SHP77 treated with DMSO at 0.1 percent for 48 hours (cell line): ENCODE results near the gene CENPP.
A peak's percentile ranks its signal among the peaks of the same experiment; 100 is the strongest.

Experiments used
- DNase-seq: peaks from one replicate; lab custom pipeline; 2025; lab: John Stamatoyannopoulos, UW

CENPP gene

GRCh38 chr9:92598382-92598781 is 272.6 kb downstream of the CENPP start:
- DNase-seq = no peak

GRCh38 chr9:92599938-92600461 is 274.2 kb downstream of the CENPP start:
- DNase-seq = no peak

- DNase-seq = no peak
Measured at GRCh38 chr9:92600462-92601261, 274.9 kb downstream of the CENPP start.

- DNase-seq = no peak
Measured at GRCh38 chr9:92601451-92601850, 275.7 kb downstream of the CENPP start.

GRCh38 chr9:92602413-92602812 is 276.7 kb downstream of the CENPP start:
- no peak for DNase-seq

GRCh38 chr9:92603100-92603499 is 277.3 kb downstream of the CENPP start:
- no peak for DNase-seq

- no peak for DNase-seq
Measured at GRCh38 chr9:92603990-92604389, 278.2 kb downstream of the CENPP start.

GRCh38 chr9:92605224-92605623 is 279.5 kb downstream of the CENPP start:
- no peak for DNase-seq

- DNase-seq = no peak
Measured at GRCh38 chr9:92607088-92607487, 281.3 kb downstream of the CENPP start.

- DNase-seq = peak; percentile 83
Measured at GRCh38 chr9:92607773-92608172, 282.0 kb downstream of the CENPP start.

- no peak for DNase-seq
Measured at GRCh38 chr9:92608241-92608908, 282.6 kb downstream of the CENPP start.

- DNase-seq = peak; percentile 57
Measured at GRCh38 chr9:92608909-92609445, 283.2 kb downstream of the CENPP start.

- DNase-seq = no peak
Measured at GRCh38 chr9:92610470-92611420, 285.0 kb downstream of the CENPP start.

GRCh38 chr9:92611621-92612285 is 286.0 kb downstream of the CENPP start:
- no peak for DNase-seq

GRCh38 chr9:92612292-92612691 is 286.5 kb downstream of the CENPP start:
- no peak for DNase-seq

GRCh38 chr9:92612816-92613215 is 287.1 kb downstream of the CENPP start:
- no peak for DNase-seq

- no peak for DNase-seq
Measured at GRCh38 chr9:92613268-92614122, 287.7 kb downstream of the CENPP start.

GRCh38 chr9:92614123-92614510 is 288.4 kb downstream of the CENPP start:
- DNase-seq = no peak

- DNase-seq = no peak
Measured at GRCh38 chr9:92614763-92615461, 289.2 kb downstream of the CENPP start.

- DNase-seq = no peak
Measured at GRCh38 chr9:92615790-92616189, 290.0 kb downstream of the CENPP start.
